Type B pancreatic cell (in vitro differentiated cells): Measurements from ENCODE around the gene SLC5A10. TPM values are rescaled to one million over a fixed set of nuclear protein-coding genes. Genes with fewer than 3 reads are reported as not detected.

Source experiments
- DNase-seq: peaks from one replicate; pipeline ENCODE4 v3.0.0; 2021; ENCODE audit warnings: mixed read lengths; ENCODE audit not compliant: unreplicated experiment; ENCODE audit errors: extremely low spot score
- H3K27ac Mint-ChIP-seq: 2 replicates; pipeline ENCODE4 v1.8.0; 2021; ENCODE audit warnings: mild to moderate bottlenecking, mixed read lengths
- H3K27me3 Mint-ChIP-seq: 2 replicates; pipeline ENCODE4 v1.8.0; 2021; ENCODE audit warnings: mixed read lengths
- H3K36me3 Mint-ChIP-seq: 2 replicates; pipeline ENCODE4 v1.8.0; 2021; ENCODE audit warnings: mixed read lengths
- H3K4me1 Mint-ChIP-seq: one replicate; pipeline ENCODE4 v1.8.0; 2021; ENCODE audit warnings: mixed read lengths; ENCODE audit not compliant: unreplicated experiment
- H3K4me3 Mint-ChIP-seq: 2 replicates; pipeline ENCODE4 v1.8.0; 2021; ENCODE audit warnings: mild to moderate bottlenecking, mixed read lengths
- H3K9me3 Mint-ChIP-seq: 2 replicates; pipeline ENCODE4 v1.8.0; 2021; ENCODE audit warnings: mixed read lengths
- total RNA-seq: library from RNA; stranded (reverse); gene quantifications from 2 replicates; pipeline ENCODE4 v1.2.1, GENCODE V29; 2021; ENCODE audit warnings: low replicate concordance
- TF ChIP-seq, protein P1 (sequence below): fragments of 200-600 bp; sonication (generic); conservative IDR thresholded peaks from 2 replicates; pipeline ENCODE4 v1.5.0; 2021; ENCODE audit warnings: antibody characterized with exemption, mild to moderate bottlenecking

SLC5A10 gene
- total RNA-seq, 1 donor from 2014 or later = 0.19 TPM

DNA sequence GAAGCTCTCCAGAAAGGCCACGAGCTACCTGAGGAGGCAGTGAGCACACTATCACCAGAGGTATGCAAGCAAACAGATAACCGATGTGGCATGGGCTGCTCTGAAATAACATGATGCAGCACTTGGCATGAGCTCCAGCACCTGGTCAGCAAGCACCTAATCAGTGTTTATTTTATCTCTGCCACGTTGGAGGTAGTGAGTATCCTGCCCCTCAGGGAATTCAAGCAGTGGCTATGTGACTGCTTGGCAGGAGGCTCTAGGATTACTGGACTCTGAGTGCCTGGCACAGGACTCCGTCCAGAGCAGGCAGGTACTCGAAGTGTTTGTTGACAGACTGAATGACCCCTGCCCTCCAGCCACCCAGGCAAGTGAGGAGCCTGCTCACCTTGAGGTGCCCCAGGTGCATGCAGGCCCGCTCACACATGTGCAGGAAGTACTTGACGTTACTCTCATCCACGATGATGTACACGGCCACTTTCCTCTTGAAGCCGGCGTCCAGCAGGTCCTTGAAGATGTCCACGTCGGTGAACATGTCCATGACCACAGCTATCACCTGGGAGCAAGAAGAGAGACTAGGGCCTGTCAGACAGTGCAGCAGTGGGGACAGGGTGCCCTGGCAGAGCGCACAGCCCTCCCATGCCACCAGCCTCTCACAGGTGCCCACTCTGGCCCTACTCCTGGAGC is 36.0 kb downstream of the SLC5A10 start:
- no peak overlapping the region for H3K27ac Mint-ChIP-seq
- no peaks in the 10 kb centered on the region for H3K4me1 Mint-ChIP-seq
- no peaks in the 10 kb centered on the region for H3K9me3 Mint-ChIP-seq
- no peak for DNase-seq
- TF ChIP-seq, protein P1, sequence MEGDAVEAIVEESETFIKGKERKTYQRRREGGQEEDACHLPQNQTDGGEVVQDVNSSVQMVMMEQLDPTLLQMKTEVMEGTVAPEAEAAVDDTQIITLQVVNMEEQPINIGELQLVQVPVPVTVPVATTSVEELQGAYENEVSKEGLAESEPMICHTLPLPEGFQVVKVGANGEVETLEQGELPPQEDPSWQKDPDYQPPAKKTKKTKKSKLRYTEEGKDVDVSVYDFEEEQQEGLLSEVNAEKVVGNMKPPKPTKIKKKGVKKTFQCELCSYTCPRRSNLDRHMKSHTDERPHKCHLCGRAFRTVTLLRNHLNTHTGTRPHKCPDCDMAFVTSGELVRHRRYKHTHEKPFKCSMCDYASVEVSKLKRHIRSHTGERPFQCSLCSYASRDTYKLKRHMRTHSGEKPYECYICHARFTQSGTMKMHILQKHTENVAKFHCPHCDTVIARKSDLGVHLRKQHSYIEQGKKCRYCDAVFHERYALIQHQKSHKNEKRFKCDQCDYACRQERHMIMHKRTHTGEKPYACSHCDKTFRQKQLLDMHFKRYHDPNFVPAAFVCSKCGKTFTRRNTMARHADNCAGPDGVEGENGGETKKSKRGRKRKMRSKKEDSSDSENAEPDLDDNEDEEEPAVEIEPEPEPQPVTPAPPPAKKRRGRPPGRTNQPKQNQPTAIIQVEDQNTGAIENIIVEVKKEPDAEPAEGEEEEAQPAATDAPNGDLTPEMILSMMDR = no peak
- H3K4me3 Mint-ChIP-seq = no peak overlapping the region
- H3K36me3 Mint-ChIP-seq = no peaks in the 10 kb centered on the region
- no peaks in the 10 kb centered on the region for H3K27me3 Mint-ChIP-seq

DNA sequence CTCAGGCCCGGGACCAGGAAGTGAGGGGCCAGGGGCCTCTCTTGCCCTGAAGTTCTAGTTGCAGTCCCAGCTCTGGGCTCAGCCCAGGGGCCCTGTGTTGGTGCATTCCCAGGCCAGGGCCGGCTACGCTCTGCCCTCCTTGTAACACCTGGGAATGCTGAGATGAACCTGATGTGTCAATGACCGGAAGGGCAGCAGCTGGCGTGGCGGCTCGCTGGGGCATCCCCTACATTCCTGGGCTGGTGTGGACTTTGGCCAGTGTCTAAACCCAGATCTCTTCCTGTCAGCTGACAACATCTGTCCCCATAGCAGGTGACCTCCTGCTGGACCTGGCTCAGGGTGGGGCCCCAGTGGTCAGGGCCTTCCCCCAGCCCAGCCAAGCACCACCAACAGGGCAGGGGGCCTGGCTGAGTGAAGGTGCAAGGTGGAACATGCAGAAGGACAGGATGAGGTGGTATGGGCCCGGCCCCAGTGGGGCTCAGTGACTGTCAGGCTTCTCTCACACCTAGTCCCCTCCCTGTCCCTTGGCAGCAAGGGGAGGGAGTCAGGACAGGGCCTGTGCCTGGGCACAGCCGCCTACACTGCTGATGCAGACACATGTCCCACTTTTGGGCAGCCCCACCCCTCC is 36.7 kb downstream of the SLC5A10 start:
- TF ChIP-seq, protein P1 = no peak

DNA sequence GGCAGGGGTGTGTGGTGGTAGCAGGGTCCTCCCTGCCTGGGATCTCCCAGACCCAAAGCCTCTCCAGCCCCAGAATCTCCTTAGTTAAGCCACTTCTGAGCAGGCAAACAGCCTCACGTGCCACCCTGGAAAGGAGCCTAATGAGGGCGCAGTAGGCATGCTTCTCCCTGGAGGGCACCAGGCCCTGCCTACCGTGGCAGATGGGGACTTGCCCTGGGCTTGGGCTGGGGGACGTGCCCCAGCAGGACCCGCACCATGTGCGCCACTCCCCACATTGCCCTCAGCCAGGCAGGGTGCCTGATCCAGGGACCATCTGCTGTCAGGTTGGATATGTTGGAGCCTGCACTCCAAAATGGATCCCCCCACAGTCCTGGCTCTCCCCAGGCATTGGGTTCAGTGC is 38.4 kb downstream of the SLC5A10 start:
- Mint-ChIP-seq H3K4me3 (no peak overlapping the region), H3K27me3 (no peaks in the 10 kb centered on the region), H3K4me1 (peaks cover 6% of the 10 kb centered on the region), H3K36me3 (peaks cover 5% of the 10 kb centered on the region), H3K9me3 (peaks cover 6% of the 10 kb centered on the region), H3K27ac (no peak overlapping the region)
- no peak for DNase-seq
- TF ChIP-seq, protein P1 = no peak

More for the DNA sequence above, 36.7 kb downstream of the SLC5A10 start:
- Mint-ChIP-seq H3K27ac (no peak overlapping the region), H3K4me3 (no peak overlapping the region), H3K36me3 (no peaks in the 10 kb centered on the region), H3K4me1 (no peaks in the 10 kb centered on the region), H3K27me3 (no peaks in the 10 kb centered on the region), H3K9me3 (no peaks in the 10 kb centered on the region)
- no peak for DNase-seq

DNA sequence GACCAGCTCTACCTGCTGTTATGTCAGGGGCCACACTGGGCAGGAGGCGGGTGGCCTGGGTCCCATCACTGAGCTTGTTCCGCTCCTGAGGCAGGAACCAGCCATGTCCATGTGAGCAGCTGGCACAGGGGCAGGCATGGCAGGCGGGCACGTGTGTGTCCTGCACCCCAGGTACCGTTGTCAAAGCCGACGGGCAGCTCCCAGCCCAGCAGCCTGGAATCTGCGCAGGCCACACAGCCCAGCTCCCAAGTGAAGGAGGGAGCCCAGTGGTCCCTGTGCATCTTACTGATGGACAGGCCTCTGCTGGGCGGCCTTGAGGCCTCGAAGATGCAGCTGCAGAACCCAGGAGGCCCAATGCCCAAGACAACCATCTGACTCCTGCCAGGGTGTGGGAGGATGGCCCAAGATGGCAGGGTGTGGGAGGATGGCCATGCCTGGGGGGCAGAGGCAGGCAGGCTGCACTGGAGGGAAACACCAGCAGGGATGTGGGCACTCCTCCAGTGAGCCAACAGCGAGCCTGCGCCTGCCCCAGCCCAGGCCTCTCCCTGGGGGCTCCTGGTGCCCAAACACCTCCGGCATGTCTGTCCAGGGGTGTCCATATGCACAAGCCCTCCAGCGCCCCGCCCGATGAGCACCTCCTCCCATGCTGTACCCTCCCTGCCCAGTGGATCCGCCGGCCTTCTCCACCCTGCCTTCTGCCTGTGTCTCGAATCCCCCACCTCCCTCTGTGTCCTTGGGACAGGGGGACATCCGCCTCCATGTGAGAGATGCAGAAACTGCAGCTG is 39.8 kb downstream of the SLC5A10 start:
- Mint-ChIP-seq H3K9me3 (peaks cover 6% of the 10 kb centered on the region), H3K4me1 (peaks cover 6% of the 10 kb centered on the region), H3K27me3 (no peaks in the 10 kb centered on the region), H3K27ac (no peak overlapping the region), H3K36me3 (peaks cover 7% of the 10 kb centered on the region), H3K4me3 (no peak overlapping the region)
- DNase-seq = no peak
- TF ChIP-seq, protein P1 = no peak

DNA sequence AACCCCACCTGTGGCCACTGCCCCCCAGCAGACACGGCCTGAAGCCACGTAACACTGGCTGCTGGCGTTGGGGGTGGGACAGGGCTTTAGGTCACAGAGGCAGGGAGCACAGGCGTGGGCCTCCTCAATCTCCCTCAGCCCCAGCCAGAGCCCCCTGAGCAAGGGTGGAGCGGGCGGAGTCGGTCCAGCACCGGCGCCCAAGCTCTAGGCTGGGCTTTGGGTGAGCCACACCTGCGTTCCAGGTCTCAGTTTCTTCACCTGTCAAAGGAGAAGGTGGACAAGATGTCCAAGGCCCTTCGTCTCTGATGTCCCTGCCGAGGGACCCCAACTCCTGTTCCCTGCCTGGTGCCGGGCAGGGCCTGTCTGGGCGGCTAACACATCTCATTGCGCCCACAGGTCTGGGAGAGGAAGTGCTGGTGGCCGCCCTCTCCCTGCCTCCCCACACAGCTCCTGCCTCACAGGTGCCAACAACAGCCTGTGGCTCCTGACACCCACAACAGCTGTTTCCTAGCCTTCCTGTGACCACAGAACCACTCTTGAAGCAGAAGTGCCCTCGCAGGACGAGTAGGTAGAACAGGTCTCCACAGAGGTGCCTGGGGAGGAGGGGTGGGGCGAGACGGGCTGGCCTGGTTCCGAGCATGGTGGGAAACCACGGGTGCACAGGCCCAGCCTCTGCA is 40.6 kb downstream of the SLC5A10 start:
- DNase-seq = no peak
- Mint-ChIP-seq H3K4me1 (peaks cover 6% of the 10 kb centered on the region), H3K27ac (no peak overlapping the region), H3K4me3 (no peak overlapping the region), H3K9me3 (peaks cover 6% of the 10 kb centered on the region), H3K36me3 (peaks cover 7% of the 10 kb centered on the region), H3K27me3 (no peaks in the 10 kb centered on the region)
- TF ChIP-seq, protein P1 = no peak
